Astrocyte (in vitro differentiated cells and primary cell): ENCODE results near the gene SPHK2. TPM values are rescaled to one million over a fixed set of nuclear protein-coding genes. Genes with fewer than 3 reads are reported as not detected.

ENCODE experiments used
- DNase-seq: peaks from one replicate; pipeline ENCODE4 v3.0.0-alpha.2; 2010; ENCODE audit warnings: low read depth
- FAIRE-seq: peaks from 2 replicates; lab custom pipeline; 2011; peaks lifted over from hg19 to GRCh38; lab: Jason Lieb, UNC
- H2AFZ ChIP-seq: 2 replicates; pipeline ENCODE4 v1.6.0; 2012; ENCODE audit warnings: low read depth, low read length, inconsistent platforms
- H3K27ac ChIP-seq: 2 replicates; pipeline ENCODE4 v1.5.1; 2011; ENCODE audit warnings: low read depth, low read length, inconsistent platforms
- H3K27me3 ChIP-seq: 2 replicates; pipeline ENCODE4 v1.6.0; 2011; ENCODE audit warnings: low read length, inconsistent platforms; ENCODE audit not compliant: insufficient read depth
- H3K36me3 ChIP-seq: 2 replicates; pipeline ENCODE4 v1.5.1; 2011; ENCODE audit warnings: low read length, inconsistent platforms; ENCODE audit not compliant: insufficient read depth
- H3K4me1 ChIP-seq: 2 replicates; pipeline ENCODE4 v1.5.1; 2011; ENCODE audit warnings: low read length, inconsistent platforms; ENCODE audit not compliant: insufficient read depth
- H3K4me2 ChIP-seq: 2 replicates; pipeline ENCODE4 v1.6.0; 2012; ENCODE audit warnings: low read length, inconsistent platforms
- H3K4me3 ChIP-seq: 2 replicates; pipeline ENCODE4 v1.5.1; 2011; ENCODE audit warnings: low read depth, mild to moderate bottlenecking, low read length, inconsistent platforms; ENCODE audit not compliant: insufficient read depth
- H3K79me2 ChIP-seq: 2 replicates; pipeline ENCODE4 v1.6.0; 2012; ENCODE audit warnings: mild to moderate bottlenecking, low read length, inconsistent platforms; ENCODE audit not compliant: insufficient read depth
- H3K9ac ChIP-seq: 2 replicates; pipeline ENCODE4 v1.6.0; 2012; ENCODE audit warnings: mild to moderate bottlenecking, low read length, inconsistent platforms
- H3K9me3 ChIP-seq: 2 replicates; pipeline ENCODE4 v1.5.1; 2012; ENCODE audit warnings: low read depth, mild to moderate bottlenecking, low read length, inconsistent platforms; ENCODE audit not compliant: insufficient read depth
- H4K20me1 ChIP-seq: 2 replicates; pipeline ENCODE4 v1.6.0; 2012; ENCODE audit warnings: low read length, inconsistent platforms; ENCODE audit not compliant: insufficient read depth
- H3K27ac Mint-ChIP-seq: one replicate; pipeline ENCODE4 v1.8.0; 2021; ENCODE audit warnings: mild to moderate bottlenecking, mixed read lengths; ENCODE audit not compliant: unreplicated experiment
- H3K27me3 Mint-ChIP-seq: one replicate; pipeline ENCODE4 v1.8.0; 2021; ENCODE audit warnings: low read depth, mixed read lengths; ENCODE audit not compliant: unreplicated experiment
- H3K36me3 Mint-ChIP-seq: one replicate; pipeline ENCODE4 v1.8.0; 2021; ENCODE audit warnings: low read depth, mixed read lengths; ENCODE audit not compliant: unreplicated experiment
- H3K4me1 Mint-ChIP-seq: one replicate; pipeline ENCODE4 v1.8.0; 2021; ENCODE audit warnings: low read depth, mixed read lengths; ENCODE audit not compliant: unreplicated experiment
- H3K4me3 Mint-ChIP-seq: one replicate; pipeline ENCODE4 v1.8.0; 2021; ENCODE audit warnings: mild to moderate bottlenecking, moderate library complexity, mixed read lengths; ENCODE audit not compliant: unreplicated experiment
- H3K9me3 Mint-ChIP-seq: one replicate; pipeline ENCODE4 v1.8.0; 2021; ENCODE audit warnings: mild to moderate bottlenecking, mixed read lengths; ENCODE audit not compliant: unreplicated experiment
- CTCF ChIP-seq: IDR thresholded peaks from 2 replicates; pipeline ENCODE4 v1.5.1; 2011; ENCODE audit warnings: low read depth, mild to moderate bottlenecking, inconsistent platforms, low read length, moderate library complexity; ENCODE audit not compliant: insufficient read depth
- EZH2 ChIP-seq: IDR thresholded peaks from 2 replicates; pipeline ENCODE4 v1.6.1; 2012; ENCODE audit warnings: mild to moderate bottlenecking, low read length, inconsistent platforms; ENCODE audit not compliant: insufficient read depth
- total RNA-seq: library from RNA; stranded (reverse); gene quantifications from 2 replicates; pipeline ENCODE4 v1.2.1, GENCODE V29; 2021

SPHK2 gene
- total RNA-seq, 1 donor from 2014 or later: 29.4 TPM

GRCh38 chr19:48624791-48625723 is 5.8 kb downstream of the SPHK2 start:
- no peak overlapping the region for H3K27ac ChIP-seq
- H3K4me3 ChIP-seq: peak overlapping the region; percentile 61
- H3K4me2 ChIP-seq: peak overlapping the region; percentile 89
- Mint-ChIP-seq H3K4me1 (peaks cover 12% of the 10 kb centered on the region), H3K9me3 (no peaks in the 10 kb centered on the region), H3K27ac (no peak overlapping the region), H3K4me3 (peak overlapping the region; percentile 86), H3K27me3 (no peaks in the 10 kb centered on the region), H3K36me3 (peaks cover 5% of the 10 kb centered on the region)
- H3K4me1 ChIP-seq: peaks cover 12% of the 10 kb centered on the region
- no peaks in the 10 kb centered on the region for H3K27me3 ChIP-seq
- DNase-seq (no peak), FAIRE-seq (no peak)
- H3K79me2 ChIP-seq: peaks cover 21% of the 10 kb centered on the region
- peaks cover 4% of the 10 kb centered on the region for H4K20me1 ChIP-seq
- no peak overlapping the region for H2AFZ ChIP-seq
- TF ChIP-seq EZH2 (no peak), CTCF (no peak)
- no peaks in the 10 kb centered on the region for H3K9me3 ChIP-seq
- no peaks in the 10 kb centered on the region for H3K36me3 ChIP-seq
- peak overlapping the region; percentile 87 for H3K9ac ChIP-seq

GRCh38 chr19:48625891-48626327 is 6.6 kb downstream of the SPHK2 start:
- Mint-ChIP-seq H3K27ac (no peak overlapping the region), H3K27me3 (no peaks in the 10 kb centered on the region), H3K9me3 (no peaks in the 10 kb centered on the region), H3K4me1 (peaks cover 12% of the 10 kb centered on the region), H3K36me3 (peaks cover 5% of the 10 kb centered on the region), H3K4me3 (no peak overlapping the region)
- Histone ChIP-seq H2AFZ (no peak overlapping the region), H3K9me3 (no peaks in the 10 kb centered on the region), H3K27me3 (no peaks in the 10 kb centered on the region), H4K20me1 (peaks cover 4% of the 10 kb centered on the region), H3K36me3 (no peaks in the 10 kb centered on the region), H3K9ac (no peak overlapping the region), H3K4me3 (no peak overlapping the region), H3K27ac (no peak overlapping the region), H3K4me1 (peaks cover 18% of the 10 kb centered on the region), H3K79me2 (peaks cover 17% of the 10 kb centered on the region), H3K4me2 (no peak overlapping the region)
- TF ChIP-seq EZH2 (no peak), CTCF (no peak)
- FAIRE-seq: no peak
- no peak for DNase-seq
